GM12878 (cell line): ENCODE results near the gene ATP2C1. TPM values are rescaled to one million over a fixed set of nuclear protein-coding genes. Genes with fewer than 3 reads are reported as not detected.

Experiments used
- BCL11A ChIP-seq: IDR thresholded peaks from 2 replicates; pipeline ENCODE4 v1.6.1; 2011; ENCODE audit warnings: low read depth, low read length
- BHLHE40 ChIP-seq, 2 experiments: fragments of 450-650 bp in 1 of 2; IDR thresholded peaks; 2 replicates each; pipeline ENCODE4 v1.6.1; 2011 to 2017; ENCODE audit warnings: low read depth in 2 of 2, borderline replicate concordance in 1 of 2, improper control_type of control experiment in 1 of 2, low read length in 1 of 2, mild to moderate bottlenecking in 1 of 2
- CHD4 ChIP-seq: fragments of 200-600 bp; sonication (generic); IDR thresholded peaks from 2 replicates; pipeline ENCODE4 v1.6.1; 2016; ENCODE audit warnings: mild to moderate bottlenecking
- CREM ChIP-seq: IDR thresholded peaks from 2 replicates; pipeline ENCODE4 v1.6.1; 2014; ENCODE audit warnings: antibody characterized with exemption, low read depth
- EED ChIP-seq: sonication (generic); IDR thresholded peaks from 2 replicates; pipeline ENCODE4 v1.6.1; 2016; ENCODE audit warnings: antibody characterized with exemption, low read depth
- ELK1 ChIP-seq: IDR thresholded peaks from 2 replicates; pipeline ENCODE4 v1.6.1; 2012; ENCODE audit warnings: low read depth, low read length, improper control_type of control experiment
- EP300 ChIP-seq, 2 experiments: fragments of 150-350 bp in 1 of 2; IDR thresholded peaks; 2 replicates each; pipeline ENCODE4 v1.6.1; 2011 to 2012; ENCODE audit warnings: low read depth in 2 of 2, low read length in 2 of 2, borderline replicate concordance in 1 of 2, improper control_type of control experiment in 1 of 2, inconsistent platforms in 1 of 2; ENCODE audit not compliant: control insufficient read depth in 1 of 2
- ESRRA ChIP-seq: IDR thresholded peaks from 2 replicates; pipeline ENCODE4 v1.6.1; 2012; ENCODE audit warnings: mild to moderate bottlenecking, low read length, improper control_type of control experiment
- GATAD2B ChIP-seq: fragments of 450-650 bp; conservative IDR thresholded peaks from 2 replicates; pipeline ENCODE4 v1.6.1; 2017; ENCODE audit warnings: low read depth, mild to moderate bottlenecking, moderate library complexity
- IRF4 ChIP-seq: IDR thresholded peaks from 2 replicates; pipeline ENCODE4 v1.6.1; 2011; ENCODE audit warnings: low read depth, low read length
- IRF5 ChIP-seq: fragments of 450-650 bp; IDR thresholded peaks from 2 replicates; pipeline ENCODE4 v1.6.1; 2017; ENCODE audit warnings: borderline replicate concordance
- JUND ChIP-seq: IDR thresholded peaks from 2 replicates; pipeline ENCODE4 v1.6.1; 2012; ENCODE audit warnings: low read depth, mild to moderate bottlenecking, low read length, improper control_type of control experiment, moderate library complexity
- KAT2A ChIP-seq: conservative IDR thresholded peaks from 2 replicates; pipeline ENCODE4 v1.6.1; 2011; ENCODE audit warnings: low read depth, low read length; ENCODE audit not compliant: control insufficient read depth
- KLF5 ChIP-seq: fragments of 450-650 bp; IDR thresholded peaks from 2 replicates; pipeline ENCODE4 v1.6.1; 2014; ENCODE audit warnings: mild to moderate bottlenecking; ENCODE audit not compliant: partially characterized antibody
- MLLT1 ChIP-seq: fragments of 450-650 bp; IDR thresholded peaks from 2 replicates; pipeline ENCODE4 v1.6.1; 2016; ENCODE audit warnings: mild to moderate bottlenecking
- NBN ChIP-seq: fragments of 450-650 bp; IDR thresholded peaks from 2 replicates; pipeline ENCODE4 v1.6.1; 2016
- POLR2A ChIP-seq: IDR thresholded peaks from 2 replicates; pipeline ENCODE4 v1.6.1; 2011; ENCODE audit warnings: low read depth, mild to moderate bottlenecking, low read length
- RELB ChIP-seq: fragments of 450-650 bp; IDR thresholded peaks from 2 replicates; pipeline ENCODE4 v1.6.1; 2017; ENCODE audit warnings: low read depth, mild to moderate bottlenecking, moderate library complexity
- RUNX3 ChIP-seq: IDR thresholded peaks from 2 replicates; pipeline ENCODE4 v1.6.1; 2012; ENCODE audit warnings: low read length, inconsistent platforms
- SUZ12 ChIP-seq: fragments of 200-600 bp; sonication (generic); IDR thresholded peaks from one replicate; pipeline ENCODE4 v1.6.1; 2018; ENCODE audit warnings: antibody characterized with exemption, mild to moderate bottlenecking; ENCODE audit not compliant: unreplicated experiment
- TCF12 ChIP-seq: IDR thresholded peaks from 2 replicates; pipeline ENCODE4 v1.6.1; 2011; ENCODE audit warnings: low read depth, mild to moderate bottlenecking, low read length
- WRNIP1 ChIP-seq: IDR thresholded peaks from 2 replicates; pipeline ENCODE4 v1.6.1; 2011; ENCODE audit warnings: low read depth, low read length, improper control_type of control experiment, borderline replicate concordance
- YBX1 ChIP-seq: fragments of 450-650 bp; IDR thresholded peaks from 2 replicates; pipeline ENCODE4 v1.6.1; 2016; ENCODE audit warnings: antibody characterized with exemption
- ZBED1 ChIP-seq: IDR thresholded peaks from 2 replicates; pipeline ENCODE4 v1.6.1; 2016; ENCODE audit warnings: borderline replicate concordance
- ZNF274 ChIP-seq: IDR thresholded peaks from one replicate; pipeline ENCODE4 v1.8.0; 2011; ENCODE audit not compliant: insufficient read length, insufficient read depth
- polyA plus RNA-seq, 11 experiments: library from polyadenylated mRNA; depleted of rRNA in 4 of 11; unstranded in 6 of 11; stranded (reverse) in 5 of 11; fragments of >200 nt; fragmentation: Nextera tagmentation in 4 of 11; fragmentation: Illumina TruSeq in 1 of 11; extraction: Ambion mirVana in 4 of 11; extraction: Trizol in 1 of 11; gene quantifications; 1 replicate in 1 of 11; 2 replicates in 10 of 11; pipeline versions ENCODE4 v1.2.1 to v1.2.3, GENCODE V29; 2011 to 2016; ENCODE audit warnings: inconsistent platforms in 2 of 11, missing spikeins in 2 of 11, low read depth in 1 of 11
- total RNA-seq, 4 experiments: library from RNA; depleted of rRNA in 3 of 4; stranded (reverse); fragments of >200 nt in 3 of 4; fragmentation: Illumina TruSeq in 1 of 4; extraction: Trizol in 1 of 4; gene quantifications; 2 replicates each; pipeline versions ENCODE4 v1.2.1 to v1.2.3, GENCODE V29; 2013 to 2021

ATP2C1 gene
- total and polyA plus RNA-seq, 10 of the 15 experiments (the other 5 are each of a cell fraction or from before 2014, with no cell fraction given), result 20.6 to 116 (median 55.1) TPM

GRCh38 chr3:130925628-130926027, 31.7 kb downstream of the ATP2C1 start (continued):
- peak; percentile 44; the same call in 1 of the 2 replicates for TF ChIP-seq JUND
- TF ChIP-seq YBX1, result no peak
- TF ChIP-seq ESRRA, result no peak
- TF ChIP-seq RELB, result peak; percentile 49; the same call in 1 of the 2 replicates
- TF ChIP-seq CREM, result peak; percentile 28; the same call in 1 of the 2 replicates
- peak in 1 of 2 experiments; percentile 18; a peak in 1 of 4 replicates for TF ChIP-seq BHLHE40 (IDR thresholded peaks at IDR 0.05; ENCODE audit: borderline replicate concordance in 1 of 2, low read depth in 2 of 2, low read length in 1 of 2)
- TF ChIP-seq TCF12, result peak; percentile 93
- peak in 1 of 2 experiments; percentile 38; a peak in 1 of 4 replicates for TF ChIP-seq EP300 (IDR thresholded peaks at IDR 0.05; ENCODE audit: borderline replicate concordance in 1 of 2, control insufficient read depth in 1 of 2, low read depth in 2 of 2, low read length in 2 of 2)
- no peak for TF ChIP-seq SUZ12
- TF ChIP-seq ELK1, result no peak
- peak; percentile 93 for TF ChIP-seq EED
- peak; percentile 75 for TF ChIP-seq BCL11A
- TF ChIP-seq ZNF274, result no peak
- no peak for TF ChIP-seq MLLT1
- no peak for TF ChIP-seq NBN
- no peak for TF ChIP-seq WRNIP1
- no peak for TF ChIP-seq KLF5
- TF ChIP-seq KAT2A, result no peak
- TF ChIP-seq IRF5, result no peak
- no peak for TF ChIP-seq ZBED1
- TF ChIP-seq RUNX3, result peak; percentile 91
- peak; percentile 62; the same call in 1 of the 2 replicates for TF ChIP-seq GATAD2B
- TF ChIP-seq CHD4, result no peak
- TF ChIP-seq IRF4, result peak; percentile 78; the same call in 1 of the 2 replicates
- TF ChIP-seq POLR2A, result no peak
